GM23338 (cell line): ENCODE results near the gene FRMD3. TPM values are rescaled to one million over a fixed set of nuclear protein-coding genes. Genes with fewer than 3 reads are reported as not detected.

Experiments used
- ATAC-seq: fragments of 200-7000 bp; cut with Tn5 transposase; 3 replicates; pipeline ENCODE4 v1.9.1; 2020
- DNase-seq: peaks from one replicate; pipeline ENCODE4 v3.0.0-alpha.2; 2015; ENCODE audit warnings: low spot score
- H2AFZ ChIP-seq: fragments of 200-600 bp; sonication (generic); 2 replicates; pipeline ENCODE4 v1.8.0; 2016; ENCODE audit warnings: antibody characterized with exemption, mild to moderate bottlenecking, moderate library complexity
- H3F3A ChIP-seq: fragments of 200-600 bp; sonication (generic); replicated peaks from 2 replicates; pipeline ENCODE4 v1.8.0; 2017; ENCODE audit warnings: antibody characterized with exemption, mixed run types, low read depth
- H3K27ac ChIP-seq: fragments of 200-600 bp; sonication (generic); 2 replicates; pipeline ENCODE4 v1.6.1; 2016; ENCODE audit warnings: low read depth
- H3K27me3 ChIP-seq: fragments of 200-600 bp; sonication (generic); 2 replicates; pipeline ENCODE4 v1.8.0; 2016; ENCODE audit warnings: mild to moderate bottlenecking, mixed run types, moderate library complexity; ENCODE audit not compliant: insufficient read depth
- H3K36me3 ChIP-seq: fragments of 200-600 bp; sonication (generic); 2 replicates; pipeline ENCODE4 v1.8.0; 2016; ENCODE audit warnings: mild to moderate bottlenecking; ENCODE audit not compliant: insufficient read depth
- H3K4me1 ChIP-seq: fragments of 200-600 bp; sonication (generic); 2 replicates; pipeline ENCODE4 v1.8.0; 2016; ENCODE audit warnings: mild to moderate bottlenecking, moderate library complexity; ENCODE audit not compliant: insufficient read depth
- H3K4me2 ChIP-seq: fragments of 200-600 bp; sonication (generic); 2 replicates; pipeline ENCODE4 v1.7.1; 2017; ENCODE audit warnings: mixed run types
- H3K4me3 ChIP-seq: fragments of 200-600 bp; sonication (generic); 2 replicates; pipeline ENCODE4 v1.6.1; 2016; ENCODE audit warnings: mixed run types
- H3K79me2 ChIP-seq: fragments of 200-600 bp; sonication (generic); replicated peaks from 2 replicates; pipeline ENCODE4 v1.8.0; 2017; ENCODE audit warnings: mild to moderate bottlenecking; ENCODE audit not compliant: insufficient read depth
- H3K9me2 ChIP-seq: fragments of 200-600 bp; sonication (generic); 2 replicates; pipeline ENCODE4 v1.8.0; 2017; ENCODE audit not compliant: insufficient read depth
- H4K20me1 ChIP-seq: fragments of 200-600 bp; sonication (generic); replicated peaks from 2 replicates; pipeline ENCODE4 v1.8.0; 2017; ENCODE audit warnings: mild to moderate bottlenecking; ENCODE audit not compliant: insufficient read depth
- H3K27ac Mint-ChIP-seq: 2 replicates; pipeline ENCODE4 v1.8.0; 2020; ENCODE audit warnings: inconsistent platforms, mild to moderate bottlenecking, moderate library complexity, mixed read lengths
- H3K27me3 Mint-ChIP-seq: 3 replicates; pipeline ENCODE4 v1.8.0; 2022; ENCODE audit warnings: low read depth, mild to moderate bottlenecking, moderate library complexity, mixed read lengths, inconsistent platforms; ENCODE audit not compliant: insufficient read depth, poor library complexity
- H3K36me3 Mint-ChIP-seq: 3 replicates; pipeline ENCODE4 v1.8.0; 2021; ENCODE audit warnings: low read depth, mild to moderate bottlenecking, inconsistent platforms, moderate library complexity, mixed read lengths
- H3K4me1 Mint-ChIP-seq: 3 replicates; pipeline ENCODE4 v1.8.0; 2020; ENCODE audit warnings: mild to moderate bottlenecking, inconsistent platforms, mixed read lengths
- H3K4me3 Mint-ChIP-seq: 3 replicates; pipeline ENCODE4 v1.8.0; 2021; ENCODE audit warnings: moderate library complexity, mild to moderate bottlenecking, inconsistent platforms, mixed read lengths
- H3K9me3 Mint-ChIP-seq: 3 replicates; pipeline ENCODE4 v1.8.0; 2020; ENCODE audit warnings: moderate library complexity, mild to moderate bottlenecking, inconsistent platforms, mixed read lengths
- CREB1 ChIP-seq: fragments of 250-450 bp; sonication (Bioruptor Pico); IDR thresholded peaks from 2 replicates; pipeline ENCODE4 v1.5.0; 2020; ENCODE audit warnings: low read depth, mild to moderate bottlenecking, moderate library complexity
- EZH2 ChIP-seq: fragments of 200-600 bp; sonication (generic); IDR thresholded peaks from one replicate; pipeline ENCODE4 v1.8.0; 2017; ENCODE audit warnings: antibody characterized with exemption, mild to moderate bottlenecking, low read depth; ENCODE audit not compliant: unreplicated experiment
- EZH2phosphoT487 ChIP-seq: fragments of 200-600 bp; sonication (generic); IDR thresholded peaks from one replicate; pipeline ENCODE4 v1.8.1; 2018; ENCODE audit warnings: antibody characterized with exemption; ENCODE audit not compliant: unreplicated experiment
- JUNB ChIP-seq: IDR thresholded peaks from one replicate; pipeline ENCODE4 v1.6.1; 2016; ENCODE audit warnings: antibody characterized with exemption; ENCODE audit not compliant: unreplicated experiment
- NANOG ChIP-seq: IDR thresholded peaks from 2 replicates; pipeline ENCODE4 v1.6.1; 2016; ENCODE audit warnings: antibody characterized with exemption, borderline replicate concordance
- POLR2AphosphoS5 ChIP-seq: IDR thresholded peaks from 2 replicates; pipeline ENCODE4 v1.6.1; 2016; ENCODE audit warnings: antibody characterized with exemption, low read depth
- STAT1 ChIP-seq: IDR thresholded peaks from one replicate; pipeline ENCODE4 v1.6.1; 2016; ENCODE audit warnings: antibody characterized with exemption; ENCODE audit not compliant: unreplicated experiment
- ZNF114 ChIP-seq: fragments of 250-450 bp; sonication (Bioruptor Pico); IDR thresholded peaks from 2 replicates; pipeline ENCODE4 v1.5.0; 2020; ENCODE audit warnings: mild to moderate bottlenecking, moderate library complexity
- ZNF331 ChIP-seq: fragments of 250-450 bp; sonication (Bioruptor Pico); IDR thresholded peaks from 2 replicates; pipeline ENCODE4 v1.5.0; 2020; ENCODE audit warnings: low read depth, mild to moderate bottlenecking, moderate library complexity
- polyA plus RNA-seq: library from polyadenylated mRNA; unstranded; fragments of >200 nt; fragmentation: Nextera tagmentation; extraction: Ambion mirVana; gene quantifications from 2 replicates; pipeline ENCODE4 v1.2.1, GENCODE V29; 2016
- total RNA-seq: library from RNA; depleted of rRNA; stranded (reverse); fragments of >200 nt; shearing (Covaris generic); gene quantifications from 2 replicates; pipeline ENCODE4 v1.2.3, GENCODE V29; 2014
- TF ChIP-seq, protein P1 (sequence below): IDR thresholded peaks from 2 replicates; pipeline ENCODE4 v1.6.1; 2016; ENCODE audit warnings: antibody characterized with exemption
- TF ChIP-seq, protein P2 (sequence below), 2 experiments: fragments of 200-600 bp in 1 of 2; sonication (generic) in 1 of 2; conservative IDR thresholded peaks; 2 replicates each; pipeline versions ENCODE4 v1.5.1 to v1.6.1; 2016 to 2017; ENCODE audit warnings: antibody characterized with exemption in 2 of 2, low read depth in 2 of 2, mild to moderate bottlenecking in 2 of 2, moderate library complexity in 1 of 2
- TF ChIP-seq, protein P3 (sequence below): fragments of 250-450 bp; sonication (Bioruptor Pico); IDR thresholded peaks from 2 replicates; pipeline ENCODE4 v1.5.0; 2020; ENCODE audit warnings: mild to moderate bottlenecking, moderate library complexity
- TF ChIP-seq, protein P4 (sequence below): IDR thresholded peaks from one replicate; pipeline ENCODE4 v1.6.1; 2018; ENCODE audit warnings: antibody characterized with exemption; ENCODE audit not compliant: unreplicated experiment

Gene FRMD3
- total and polyA plus RNA-seq, 2 experiments from 2014 or later = 0.47 to 1.2 TPM

DNA sequence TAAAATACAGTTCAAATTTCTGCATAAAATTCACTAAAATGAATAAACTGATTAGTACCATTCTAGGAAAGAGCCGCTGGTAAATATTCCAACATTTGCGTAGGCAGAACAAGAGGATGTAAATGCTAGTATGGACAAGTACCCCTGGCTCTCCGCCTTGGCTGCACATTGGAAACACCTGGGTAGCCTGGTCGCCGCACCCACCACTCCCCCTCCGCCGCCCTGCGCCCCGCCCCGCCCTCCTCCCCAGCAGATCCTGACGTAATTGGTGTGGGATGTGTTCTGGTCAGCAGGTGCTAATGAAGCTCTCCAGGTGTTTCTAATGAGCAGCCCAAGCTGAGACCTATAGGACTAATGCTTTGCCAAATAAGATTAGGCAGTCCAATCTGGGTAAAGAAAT, 225.7 kb downstream of the FRMD3 start:
- ATAC-seq (no peak), DNase-seq (no peak)
- H3K4me1 ChIP-seq = no peaks in the 10 kb centered on the region
- H3K4me3 ChIP-seq = no peak overlapping the region
- no peaks in the 10 kb centered on the region for H3K36me3 ChIP-seq
- H3K27ac ChIP-seq = no peak overlapping the region
- H3K4me3 Mint-ChIP-seq = no peak overlapping the region
- H3F3A ChIP-seq = no peaks in the 10 kb centered on the region
- no peaks in the 10 kb centered on the region; the same call in 1 of the 2 replicates for H4K20me1 ChIP-seq
- no peaks in the 10 kb centered on the region for H3K27me3 Mint-ChIP-seq
- 0 out of 2 replicates have a peak, but pooled peaks cover 5% of the 10 kb centered on the region for H3K9me2 ChIP-seq
- no peaks in the 10 kb centered on the region for H3K4me1 Mint-ChIP-seq
- no peak overlapping the region for H3K27ac Mint-ChIP-seq
- H3K9me3 Mint-ChIP-seq = no peaks in the 10 kb centered on the region
- no peaks in the 10 kb centered on the region for H3K27me3 ChIP-seq
- no peaks in the 10 kb centered on the region for H3K79me2 ChIP-seq
- no peaks in the 10 kb centered on the region for H3K36me3 Mint-ChIP-seq
- no peak overlapping the region for H3K4me2 ChIP-seq
- TF ChIP-seq NANOG = no peak
- no peak for TF ChIP-seq EZH2phosphoT487
- no peak for TF ChIP-seq ZNF114 (CRISPR knock-in tag)
- TF ChIP-seq EZH2 = no peak
- TF ChIP-seq, protein P1, sequence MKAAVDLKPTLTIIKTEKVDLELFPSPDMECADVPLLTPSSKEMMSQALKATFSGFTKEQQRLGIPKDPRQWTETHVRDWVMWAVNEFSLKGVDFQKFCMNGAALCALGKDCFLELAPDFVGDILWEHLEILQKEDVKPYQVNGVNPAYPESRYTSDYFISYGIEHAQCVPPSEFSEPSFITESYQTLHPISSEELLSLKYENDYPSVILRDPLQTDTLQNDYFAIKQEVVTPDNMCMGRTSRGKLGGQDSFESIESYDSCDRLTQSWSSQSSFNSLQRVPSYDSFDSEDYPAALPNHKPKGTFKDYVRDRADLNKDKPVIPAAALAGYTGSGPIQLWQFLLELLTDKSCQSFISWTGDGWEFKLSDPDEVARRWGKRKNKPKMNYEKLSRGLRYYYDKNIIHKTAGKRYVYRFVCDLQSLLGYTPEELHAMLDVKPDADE = no peak
- TF ChIP-seq ZNF331 = no peak
- no peak for TF ChIP-seq POLR2AphosphoS5
- TF ChIP-seq CREB1 (CRISPR knock-in tag) = no peak
- no peak for TF ChIP-seq STAT1
- no peak for TF ChIP-seq JUNB
- TF ChIP-seq, protein P2, sequence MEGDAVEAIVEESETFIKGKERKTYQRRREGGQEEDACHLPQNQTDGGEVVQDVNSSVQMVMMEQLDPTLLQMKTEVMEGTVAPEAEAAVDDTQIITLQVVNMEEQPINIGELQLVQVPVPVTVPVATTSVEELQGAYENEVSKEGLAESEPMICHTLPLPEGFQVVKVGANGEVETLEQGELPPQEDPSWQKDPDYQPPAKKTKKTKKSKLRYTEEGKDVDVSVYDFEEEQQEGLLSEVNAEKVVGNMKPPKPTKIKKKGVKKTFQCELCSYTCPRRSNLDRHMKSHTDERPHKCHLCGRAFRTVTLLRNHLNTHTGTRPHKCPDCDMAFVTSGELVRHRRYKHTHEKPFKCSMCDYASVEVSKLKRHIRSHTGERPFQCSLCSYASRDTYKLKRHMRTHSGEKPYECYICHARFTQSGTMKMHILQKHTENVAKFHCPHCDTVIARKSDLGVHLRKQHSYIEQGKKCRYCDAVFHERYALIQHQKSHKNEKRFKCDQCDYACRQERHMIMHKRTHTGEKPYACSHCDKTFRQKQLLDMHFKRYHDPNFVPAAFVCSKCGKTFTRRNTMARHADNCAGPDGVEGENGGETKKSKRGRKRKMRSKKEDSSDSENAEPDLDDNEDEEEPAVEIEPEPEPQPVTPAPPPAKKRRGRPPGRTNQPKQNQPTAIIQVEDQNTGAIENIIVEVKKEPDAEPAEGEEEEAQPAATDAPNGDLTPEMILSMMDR (conservative IDR thresholded peaks at IDR 0.05; ENCODE audit: low read depth in 2 of 2) = no peak
- TF ChIP-seq, protein P3, sequence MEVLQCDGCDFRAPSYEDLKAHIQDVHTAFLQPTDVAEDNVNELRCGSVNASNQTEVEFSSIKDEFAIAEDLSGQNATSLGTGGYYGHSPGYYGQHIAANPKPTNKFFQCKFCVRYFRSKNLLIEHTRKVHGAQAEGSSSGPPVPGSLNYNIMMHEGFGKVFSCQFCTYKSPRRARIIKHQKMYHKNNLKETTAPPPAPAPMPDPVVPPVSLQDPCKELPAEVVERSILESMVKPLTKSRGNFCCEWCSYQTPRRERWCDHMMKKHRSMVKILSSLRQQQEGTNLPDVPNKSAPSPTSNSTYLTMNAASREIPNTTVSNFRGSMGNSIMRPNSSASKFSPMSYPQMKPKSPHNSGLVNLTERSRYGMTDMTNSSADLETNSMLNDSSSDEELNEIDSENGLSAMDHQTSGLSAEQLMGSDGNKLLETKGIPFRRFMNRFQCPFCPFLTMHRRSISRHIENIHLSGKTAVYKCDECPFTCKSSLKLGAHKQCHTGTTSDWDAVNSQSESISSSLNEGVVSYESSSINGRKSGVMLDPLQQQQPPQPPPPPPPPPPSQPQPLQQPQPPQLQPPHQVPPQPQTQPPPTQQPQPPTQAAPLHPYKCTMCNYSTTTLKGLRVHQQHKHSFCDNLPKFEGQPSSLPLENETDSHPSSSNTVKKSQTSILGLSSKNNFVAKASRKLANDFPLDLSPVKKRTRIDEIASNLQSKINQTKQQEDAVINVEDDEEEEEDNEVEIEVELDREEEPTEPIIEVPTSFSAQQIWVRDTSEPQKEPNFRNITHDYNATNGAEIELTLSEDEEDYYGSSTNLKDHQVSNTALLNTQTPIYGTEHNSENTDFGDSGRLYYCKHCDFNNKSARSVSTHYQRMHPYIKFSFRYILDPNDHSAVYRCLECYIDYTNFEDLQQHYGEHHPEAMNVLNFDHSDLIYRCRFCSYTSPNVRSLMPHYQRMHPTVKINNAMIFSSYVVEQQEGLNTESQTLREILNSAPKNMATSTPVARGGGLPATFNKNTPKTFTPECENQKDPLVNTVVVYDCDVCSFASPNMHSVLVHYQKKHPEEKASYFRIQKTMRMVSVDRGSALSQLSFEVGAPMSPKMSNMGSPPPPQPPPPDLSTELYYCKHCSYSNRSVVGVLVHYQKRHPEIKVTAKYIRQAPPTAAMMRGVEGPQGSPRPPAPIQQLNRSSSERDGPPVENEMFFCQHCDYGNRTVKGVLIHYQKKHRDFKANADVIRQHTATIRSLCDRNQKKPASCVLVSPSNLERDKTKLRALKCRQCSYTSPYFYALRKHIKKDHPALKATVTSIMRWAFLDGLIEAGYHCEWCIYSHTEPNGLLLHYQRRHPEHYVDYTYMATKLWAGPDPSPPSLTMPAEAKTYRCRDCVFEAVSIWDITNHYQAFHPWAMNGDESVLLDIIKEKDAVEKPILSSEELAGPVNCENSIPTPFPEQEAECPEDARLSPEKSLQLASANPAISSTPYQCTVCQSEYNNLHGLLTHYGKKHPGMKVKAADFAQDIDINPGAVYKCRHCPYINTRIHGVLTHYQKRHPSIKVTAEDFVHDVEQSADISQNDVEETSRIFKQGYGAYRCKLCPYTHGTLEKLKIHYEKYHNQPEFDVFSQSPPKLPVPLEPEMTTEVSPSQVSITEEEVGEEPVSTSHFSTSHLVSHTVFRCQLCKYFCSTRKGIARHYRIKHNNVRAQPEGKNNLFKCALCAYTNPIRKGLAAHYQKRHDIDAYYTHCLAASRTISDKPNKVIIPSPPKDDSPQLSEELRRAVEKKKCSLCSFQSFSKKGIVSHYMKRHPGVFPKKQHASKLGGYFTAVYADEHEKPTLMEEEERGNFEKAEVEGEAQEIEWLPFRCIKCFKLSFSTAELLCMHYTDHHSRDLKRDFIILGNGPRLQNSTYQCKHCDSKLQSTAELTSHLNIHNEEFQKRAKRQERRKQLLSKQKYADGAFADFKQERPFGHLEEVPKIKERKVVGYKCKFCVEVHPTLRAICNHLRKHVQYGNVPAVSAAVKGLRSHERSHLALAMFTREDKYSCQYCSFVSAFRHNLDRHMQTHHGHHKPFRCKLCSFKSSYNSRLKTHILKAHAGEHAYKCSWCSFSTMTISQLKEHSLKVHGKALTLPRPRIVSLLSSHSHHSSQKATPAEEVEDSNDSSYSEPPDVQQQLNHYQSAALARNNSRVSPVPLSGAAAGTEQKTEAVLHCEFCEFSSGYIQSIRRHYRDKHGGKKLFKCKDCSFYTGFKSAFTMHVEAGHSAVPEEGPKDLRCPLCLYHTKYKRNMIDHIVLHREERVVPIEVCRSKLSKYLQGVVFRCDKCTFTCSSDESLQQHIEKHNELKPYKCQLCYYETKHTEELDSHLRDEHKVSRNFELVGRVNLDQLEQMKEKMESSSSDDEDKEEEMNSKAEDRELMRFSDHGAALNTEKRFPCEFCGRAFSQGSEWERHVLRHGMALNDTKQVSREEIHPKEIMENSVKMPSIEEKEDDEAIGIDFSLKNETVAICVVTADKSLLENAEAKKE (CRISPR knock-in tag) = no peak
- TF ChIP-seq, protein P4, sequence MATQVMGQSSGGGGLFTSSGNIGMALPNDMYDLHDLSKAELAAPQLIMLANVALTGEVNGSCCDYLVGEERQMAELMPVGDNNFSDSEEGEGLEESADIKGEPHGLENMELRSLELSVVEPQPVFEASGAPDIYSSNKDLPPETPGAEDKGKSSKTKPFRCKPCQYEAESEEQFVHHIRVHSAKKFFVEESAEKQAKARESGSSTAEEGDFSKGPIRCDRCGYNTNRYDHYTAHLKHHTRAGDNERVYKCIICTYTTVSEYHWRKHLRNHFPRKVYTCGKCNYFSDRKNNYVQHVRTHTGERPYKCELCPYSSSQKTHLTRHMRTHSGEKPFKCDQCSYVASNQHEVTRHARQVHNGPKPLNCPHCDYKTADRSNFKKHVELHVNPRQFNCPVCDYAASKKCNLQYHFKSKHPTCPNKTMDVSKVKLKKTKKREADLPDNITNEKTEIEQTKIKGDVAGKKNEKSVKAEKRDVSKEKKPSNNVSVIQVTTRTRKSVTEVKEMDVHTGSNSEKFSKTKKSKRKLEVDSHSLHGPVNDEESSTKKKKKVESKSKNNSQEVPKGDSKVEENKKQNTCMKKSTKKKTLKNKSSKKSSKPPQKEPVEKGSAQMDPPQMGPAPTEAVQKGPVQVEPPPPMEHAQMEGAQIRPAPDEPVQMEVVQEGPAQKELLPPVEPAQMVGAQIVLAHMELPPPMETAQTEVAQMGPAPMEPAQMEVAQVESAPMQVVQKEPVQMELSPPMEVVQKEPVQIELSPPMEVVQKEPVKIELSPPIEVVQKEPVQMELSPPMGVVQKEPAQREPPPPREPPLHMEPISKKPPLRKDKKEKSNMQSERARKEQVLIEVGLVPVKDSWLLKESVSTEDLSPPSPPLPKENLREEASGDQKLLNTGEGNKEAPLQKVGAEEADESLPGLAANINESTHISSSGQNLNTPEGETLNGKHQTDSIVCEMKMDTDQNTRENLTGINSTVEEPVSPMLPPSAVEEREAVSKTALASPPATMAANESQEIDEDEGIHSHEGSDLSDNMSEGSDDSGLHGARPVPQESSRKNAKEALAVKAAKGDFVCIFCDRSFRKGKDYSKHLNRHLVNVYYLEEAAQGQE = no peak
- no peak overlapping the region for H2AFZ ChIP-seq
